22Rv1 (cell line): Measurements from ENCODE around the gene ITPR1.

ENCODE experiments used
- H3K27ac ChIP-seq: fragments of 450-650 bp; 2 replicates; pipeline ENCODE4 v1.5.1; 2017
- CTCF ChIP-seq: fragments of 450-650 bp; IDR thresholded peaks from 2 replicates; pipeline ENCODE4 v1.5.1; 2017; ENCODE audit warnings: mild to moderate bottlenecking
- ZFX ChIP-seq: fragments of 450-650 bp; IDR thresholded peaks from 2 replicates; pipeline ENCODE4 v1.6.1; 2017; ENCODE audit warnings: antibody characterized with exemption, borderline replicate concordance

The ITPR1 gene

GRCh38 chr3:4580346-4581123 is 87.4 kb downstream of the ITPR1 start:
- TF ChIP-seq CTCF (no peak), ZFX (no peak)
- no peak overlapping the region for H3K27ac ChIP-seq

- no peak overlapping the region for H3K27ac ChIP-seq
- TF ChIP-seq CTCF (no peak), ZFX (no peak)
Observed at GRCh38 chr3:4581124-4581424, 87.9 kb downstream of the ITPR1 start.

- no peak overlapping the region for H3K27ac ChIP-seq
- TF ChIP-seq ZFX (no peak), CTCF (no peak)
Observed at GRCh38 chr3:4581498-4581897, 88.3 kb downstream of the ITPR1 start.

- H3K27ac ChIP-seq: no peak overlapping the region
Observed at GRCh38 chr3:4581920-4582611, 88.9 kb downstream of the ITPR1 start.

GRCh38 chr3:4582624-4583023 is 89.5 kb downstream of the ITPR1 start:
- no peak overlapping the region for H3K27ac ChIP-seq
- no peak for TF ChIP-seq ZFX
- TF ChIP-seq CTCF: no peak

More at GRCh38 chr3:4581920-4582611, 88.9 kb downstream of the ITPR1 start:
- no peak for TF ChIP-seq ZFX

- no peak overlapping the region for H3K27ac ChIP-seq
- TF ChIP-seq CTCF (no peak), ZFX (no peak)
Observed at GRCh38 chr3:4583416-4583815, 90.3 kb downstream of the ITPR1 start.

GRCh38 chr3:4584456-4585249 is 91.5 kb downstream of the ITPR1 start:
- no peak overlapping the region for H3K27ac ChIP-seq
- TF ChIP-seq CTCF: no peak
- TF ChIP-seq ZFX: no peak
